ENCODE results near the gene NOP9.

NOP9 gene

GRCh38 chr14:24298892-24299254 lies 777 bp upstream of the NOP9 start:
- Histone ChIP-seq H3F3A (ENCODE audit: insufficient read depth, low read length) (0 out of 2 replicates have a peak, but pooled peaks cover 4% of the 10 kb centered on the region), H3K4me3 (ENCODE audit: low read depth, low read length, poor library complexity, severe bottlenecking) (peak overlapping the region; percentile 83), H3K4me1 (ENCODE audit: insufficient read depth, low read length, severe bottlenecking) (peaks cover 27% of the 10 kb centered on the region), H3K9me2 (ENCODE audit: low read depth, low read length) (no peaks in the 10 kb centered on the region), H3K9ac (ENCODE audit: low read length) (peak overlapping the region; percentile 80), H3K27me3 (ENCODE audit: insufficient read depth, low read length) (no peaks in the 10 kb centered on the region), H3K27ac (ENCODE audit: low read depth, low read length, poor library complexity, severe bottlenecking) (no peak overlapping the region), H4K20me1 (ENCODE audit: insufficient read depth, low read length) (no peaks in the 10 kb centered on the region), H3K79me2 (ENCODE audit: insufficient read depth, low read length) (no peaks in the 10 kb centered on the region), H3K9me3 (ENCODE audit: low read length) (no peaks in the 10 kb centered on the region), H3K36me3 (ENCODE audit: insufficient read depth, low read length) (peaks cover 43% of the 10 kb centered on the region), H3K4me2 (ENCODE audit: low read length) (peak overlapping the region; percentile 98), H2AFZ (ENCODE audit: low read length) (no peak overlapping the region)
- TF ChIP-seq EZH2 (IDR thresholded peaks at IDR 0.05; ENCODE audit: borderline replicate concordance, low read length) (no peak), CTCF (IDR thresholded peaks at IDR 0.05; ENCODE audit: low read length) (no peak)

- Histone ChIP-seq H3K9me2 (ENCODE audit: low read depth, low read length) (no peaks in the 10 kb centered on the region), H3F3A (ENCODE audit: insufficient read depth, low read length) (0 out of 2 replicates have a peak, but pooled peaks cover 4% of the 10 kb centered on the region), H3K27ac (ENCODE audit: low read depth, low read length, poor library complexity, severe bottlenecking) (no peak overlapping the region), H2AFZ (ENCODE audit: low read length) (no peak overlapping the region), H4K20me1 (ENCODE audit: insufficient read depth, low read length) (no peaks in the 10 kb centered on the region), H3K27me3 (ENCODE audit: insufficient read depth, low read length) (no peaks in the 10 kb centered on the region), H3K9me3 (ENCODE audit: low read length) (no peaks in the 10 kb centered on the region), H3K79me2 (ENCODE audit: insufficient read depth, low read length) (no peaks in the 10 kb centered on the region), H3K9ac (ENCODE audit: low read length) (peak overlapping the region; percentile 80), H3K36me3 (ENCODE audit: insufficient read depth, low read length) (peaks cover 56% of the 10 kb centered on the region), H3K4me2 (ENCODE audit: low read length) (peak overlapping the region; percentile 98), H3K4me3 (ENCODE audit: low read depth, low read length, poor library complexity, severe bottlenecking) (peak overlapping the region; percentile 83), H3K4me1 (ENCODE audit: insufficient read depth, low read length, severe bottlenecking) (peaks cover 27% of the 10 kb centered on the region)
- TF ChIP-seq EZH2 (IDR thresholded peaks at IDR 0.05; ENCODE audit: borderline replicate concordance, low read length) (no peak), CTCF (IDR thresholded peaks at IDR 0.05; ENCODE audit: low read length) (no peak)
These were observed 803 bp downstream of the NOP9 start for GRCh38 chr14:24300326-24300980.

- no peak overlapping the region for H3K4me2 ChIP-seq (ENCODE audit: low read length)
- H3K4me1 ChIP-seq (ENCODE audit: insufficient read depth, low read length, severe bottlenecking), result peaks cover 17% of the 10 kb centered on the region
- H3K27me3 ChIP-seq (ENCODE audit: insufficient read depth, low read length), result no peaks in the 10 kb centered on the region
- no peak overlapping the region for H2AFZ ChIP-seq (ENCODE audit: low read length)
- no peaks in the 10 kb centered on the region for H3K9me2 ChIP-seq (ENCODE audit: low read depth, low read length)
- H3K27ac ChIP-seq (ENCODE audit: low read depth, low read length, poor library complexity, severe bottlenecking), result no peak overlapping the region
- H4K20me1 ChIP-seq (ENCODE audit: insufficient read depth, low read length), result no peaks in the 10 kb centered on the region
- no peak overlapping the region for H3K4me3 ChIP-seq (ENCODE audit: low read depth, low read length, poor library complexity, severe bottlenecking)
- H3K79me2 ChIP-seq (ENCODE audit: insufficient read depth, low read length), result no peaks in the 10 kb centered on the region
- no peaks in the 10 kb centered on the region for H3K9me3 ChIP-seq (ENCODE audit: low read length)
- TF ChIP-seq CTCF (IDR thresholded peaks at IDR 0.05; ENCODE audit: low read length) (no peak), EZH2 (IDR thresholded peaks at IDR 0.05; ENCODE audit: borderline replicate concordance, low read length) (no peak)
- H3K9ac ChIP-seq (ENCODE audit: low read length), result no peak overlapping the region
- peaks cover 78% of the 10 kb centered on the region for H3K36me3 ChIP-seq (ENCODE audit: insufficient read depth, low read length)
- H3F3A ChIP-seq (ENCODE audit: insufficient read depth, low read length), result no peaks in the 10 kb centered on the region
These were observed 4.4 kb downstream of the NOP9 start for GRCh38 chr14:24304019-24304387.
